Loucy (cell line): ENCODE data around the gene ANKRD33.

Source experiments
- H2AFZ ChIP-seq: fragments of 200-600 bp; sonication (generic); 2 replicates; pipeline ENCODE4 v1.6.0; 2016; ENCODE audit warnings: antibody characterized with exemption, mild to moderate bottlenecking, low read length, moderate library complexity
- H3F3A ChIP-seq: fragments of 200-600 bp; 2 replicates; pipeline ENCODE4 v1.6.0; 2016; ENCODE audit warnings: antibody characterized with exemption, low read depth, mild to moderate bottlenecking
- H3K27me3 ChIP-seq: fragments of 200-600 bp; sonication (generic); 2 replicates; pipeline ENCODE4 v1.6.1; 2014; ENCODE audit warnings: low read length, mild to moderate bottlenecking; ENCODE audit not compliant: insufficient read depth, poor library complexity, severe bottlenecking
- H3K36me3 ChIP-seq: fragments of 200-600 bp; sonication (generic); 2 replicates; pipeline ENCODE4 v1.6.1; 2016; ENCODE audit warnings: low read length; ENCODE audit not compliant: insufficient read depth
- H3K4me1 ChIP-seq: fragments of 200-600 bp; sonication (generic); 2 replicates; pipeline ENCODE4 v1.5.1; 2014; ENCODE audit warnings: low read length, mild to moderate bottlenecking; ENCODE audit not compliant: insufficient read depth, poor library complexity, severe bottlenecking
- H3K4me2 ChIP-seq: fragments of 200-600 bp; sonication (generic); 2 replicates; pipeline ENCODE4 v1.6.0; 2014; ENCODE audit warnings: antibody characterized with exemption, low read length, low read depth, mild to moderate bottlenecking; ENCODE audit not compliant: poor library complexity, severe bottlenecking
- H3K4me3 ChIP-seq: fragments of 200-600 bp; sonication (generic); 2 replicates; pipeline ENCODE4 v1.5.1; 2014; ENCODE audit warnings: low read length, mild to moderate bottlenecking, mixed read lengths; ENCODE audit not compliant: poor library complexity, severe bottlenecking
- H3K79me2 ChIP-seq: fragments of 200-600 bp; sonication (generic); 2 replicates; pipeline ENCODE4 v1.6.1; 2014; ENCODE audit warnings: low read length; ENCODE audit not compliant: insufficient read depth
- H3K9ac ChIP-seq: fragments of 200-600 bp; sonication (generic); 2 replicates; pipeline ENCODE4 v1.6.0; 2014; ENCODE audit warnings: mild to moderate bottlenecking, low read depth, low read length, moderate library complexity; ENCODE audit not compliant: poor library complexity, severe bottlenecking
- H3K9me2 ChIP-seq: fragments of 200-600 bp; sonication (generic); replicated peaks from 2 replicates; pipeline ENCODE4 v1.6.1; 2016; ENCODE audit warnings: low read depth, low read length, mixed read lengths
- H3K9me3 ChIP-seq: fragments of 200-600 bp; sonication (generic); 2 replicates; pipeline ENCODE4 v1.6.1; 2014; ENCODE audit warnings: mild to moderate bottlenecking, antibody characterized with exemption, low read length, low read depth; ENCODE audit not compliant: insufficient read depth
- H4K20me1 ChIP-seq: fragments of 200-600 bp; sonication (generic); 2 replicates; pipeline ENCODE4 v1.6.0; 2014; ENCODE audit warnings: antibody characterized with exemption, low read length, mild to moderate bottlenecking; ENCODE audit not compliant: insufficient read depth, poor library complexity, severe bottlenecking
- CTCF ChIP-seq: fragments of 200-600 bp; sonication (generic); conservative IDR thresholded peaks from 2 replicates; pipeline ENCODE4 v1.5.1; 2014; ENCODE audit warnings: mild to moderate bottlenecking, antibody characterized with exemption, low read length
- EZH2phosphoT487 ChIP-seq: fragments of 200-600 bp; IDR thresholded peaks from 2 replicates; pipeline ENCODE4 v1.6.1; 2018; ENCODE audit warnings: antibody characterized with exemption, mild to moderate bottlenecking, moderate library complexity, borderline replicate concordance

The ANKRD33 gene

GRCh38 chr12:51917746-51918453 is 30.0 kb downstream of the ANKRD33 start:
- no peaks in the 10 kb centered on the region for H3K27me3 ChIP-seq
- no peaks in the 10 kb centered on the region for H3F3A ChIP-seq
- no peak overlapping the region for H3K9ac ChIP-seq
- peaks cover 1% of the 10 kb centered on the region for H3K4me1 ChIP-seq
- H4K20me1 ChIP-seq: no peaks in the 10 kb centered on the region
- TF ChIP-seq CTCF (no peak), EZH2phosphoT487 (no peak)
- H3K36me3 ChIP-seq: no peaks in the 10 kb centered on the region
- H2AFZ ChIP-seq: no peak overlapping the region
- no peaks in the 10 kb centered on the region for H3K9me2 ChIP-seq
- H3K79me2 ChIP-seq: no peaks in the 10 kb centered on the region
- H3K9me3 ChIP-seq: no peaks in the 10 kb centered on the region
- H3K4me2 ChIP-seq: no peak overlapping the region
- H3K4me3 ChIP-seq: no peak overlapping the region

DNA sequence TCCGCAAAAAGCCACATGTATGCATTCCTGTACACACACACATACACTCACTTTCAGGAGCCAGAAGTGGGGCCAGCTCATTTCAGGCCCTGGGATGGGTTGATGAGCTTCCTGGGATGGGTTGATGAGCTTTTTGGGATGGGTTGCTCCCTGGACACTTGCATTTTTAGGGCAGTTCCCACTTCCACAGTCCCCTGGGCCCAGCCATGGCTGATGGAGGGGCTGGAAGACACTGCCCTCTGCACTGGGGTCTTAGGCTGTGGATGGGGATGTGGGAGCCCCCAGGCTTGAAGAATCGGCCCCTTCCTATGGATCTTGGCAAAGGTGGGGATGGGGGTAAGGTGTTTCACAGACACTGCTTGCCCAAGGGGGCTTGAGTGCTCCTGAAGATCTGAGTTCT is 32.1 kb downstream of the ANKRD33 start:
- no peak overlapping the region for H2AFZ ChIP-seq
- H3K4me3 ChIP-seq: no peak overlapping the region
- no peak overlapping the region for H3K9ac ChIP-seq
- H3K9me2 ChIP-seq: no peaks in the 10 kb centered on the region
- H3K4me2 ChIP-seq: no peak overlapping the region
- no peaks in the 10 kb centered on the region for H3K36me3 ChIP-seq
- H3K79me2 ChIP-seq: no peaks in the 10 kb centered on the region
- no peak for TF ChIP-seq CTCF
- no peak for TF ChIP-seq EZH2phosphoT487
- no peaks in the 10 kb centered on the region for H3K27me3 ChIP-seq
- H3K4me1 ChIP-seq: peaks cover 4% of the 10 kb centered on the region
- H3K9me3 ChIP-seq: no peaks in the 10 kb centered on the region
- no peaks in the 10 kb centered on the region for H3F3A ChIP-seq
- no peaks in the 10 kb centered on the region for H4K20me1 ChIP-seq

GRCh38 chr12:51921017-51921725 is 33.3 kb downstream of the ANKRD33 start:
- H3K4me2 ChIP-seq: no peak overlapping the region
- no peaks in the 10 kb centered on the region for H3K9me3 ChIP-seq
- TF ChIP-seq CTCF: no peak
- no peak for TF ChIP-seq EZH2phosphoT487
- no peak overlapping the region for H2AFZ ChIP-seq
- H3K9me2 ChIP-seq: no peaks in the 10 kb centered on the region
- no peak overlapping the region for H3K9ac ChIP-seq
- no peaks in the 10 kb centered on the region for H3K36me3 ChIP-seq
- H3K4me1 ChIP-seq: peaks cover 15% of the 10 kb centered on the region
- no peaks in the 10 kb centered on the region for H4K20me1 ChIP-seq
- H3K79me2 ChIP-seq: no peaks in the 10 kb centered on the region
- H3F3A ChIP-seq: no peaks in the 10 kb centered on the region
- no peak overlapping the region for H3K4me3 ChIP-seq
- no peaks in the 10 kb centered on the region for H3K27me3 ChIP-seq
